ENCODE data around the gene FRAT1.

DNA sequence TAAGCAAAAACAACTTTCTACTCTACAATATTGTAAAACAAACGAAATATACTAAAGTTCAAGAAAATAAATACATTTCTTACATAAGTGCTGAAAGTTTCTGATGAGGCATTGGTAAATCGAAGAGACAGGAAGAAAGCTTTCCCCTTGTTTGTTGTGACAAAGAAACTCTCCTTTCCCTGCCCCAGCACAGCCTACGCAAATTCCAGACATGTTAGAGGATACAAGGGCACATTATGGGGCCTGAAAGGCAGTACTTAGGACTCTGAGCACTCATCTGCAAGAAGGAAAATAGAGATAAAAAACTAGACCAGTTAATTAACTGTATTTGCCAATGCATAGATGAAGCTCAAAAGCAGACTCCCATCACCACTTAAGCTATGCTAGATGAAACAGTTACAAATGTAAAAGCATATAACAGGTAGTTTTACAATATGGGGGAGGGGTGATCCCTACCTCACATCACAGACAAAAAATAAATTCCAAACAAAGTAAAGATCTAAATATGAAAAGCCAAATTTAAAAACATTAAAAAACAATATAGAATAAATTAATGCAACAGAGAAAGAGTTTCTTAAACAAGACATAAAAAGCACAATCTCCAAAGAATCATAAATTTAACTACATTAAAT is 48.4 kb upstream of the FRAT1 start:
- TF ChIP-seq, protein P1, sequence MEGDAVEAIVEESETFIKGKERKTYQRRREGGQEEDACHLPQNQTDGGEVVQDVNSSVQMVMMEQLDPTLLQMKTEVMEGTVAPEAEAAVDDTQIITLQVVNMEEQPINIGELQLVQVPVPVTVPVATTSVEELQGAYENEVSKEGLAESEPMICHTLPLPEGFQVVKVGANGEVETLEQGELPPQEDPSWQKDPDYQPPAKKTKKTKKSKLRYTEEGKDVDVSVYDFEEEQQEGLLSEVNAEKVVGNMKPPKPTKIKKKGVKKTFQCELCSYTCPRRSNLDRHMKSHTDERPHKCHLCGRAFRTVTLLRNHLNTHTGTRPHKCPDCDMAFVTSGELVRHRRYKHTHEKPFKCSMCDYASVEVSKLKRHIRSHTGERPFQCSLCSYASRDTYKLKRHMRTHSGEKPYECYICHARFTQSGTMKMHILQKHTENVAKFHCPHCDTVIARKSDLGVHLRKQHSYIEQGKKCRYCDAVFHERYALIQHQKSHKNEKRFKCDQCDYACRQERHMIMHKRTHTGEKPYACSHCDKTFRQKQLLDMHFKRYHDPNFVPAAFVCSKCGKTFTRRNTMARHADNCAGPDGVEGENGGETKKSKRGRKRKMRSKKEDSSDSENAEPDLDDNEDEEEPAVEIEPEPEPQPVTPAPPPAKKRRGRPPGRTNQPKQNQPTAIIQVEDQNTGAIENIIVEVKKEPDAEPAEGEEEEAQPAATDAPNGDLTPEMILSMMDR (IDR thresholded peaks at IDR 0.05), result no peak
- TF ChIP-seq EP300 (IDR thresholded peaks at IDR 0.05), result no peak

Measured in ovary (tissue), 3 donors.